HG02571 (cell line): Measurements from ENCODE around the gene AQP1.

Source experiments
- ATAC-seq: cut with Tn5 transposase; IDR thresholded peaks from one replicate; pipeline ENCODE4 v1.9.1; 2021; ENCODE audit warnings: mild to moderate bottlenecking, moderate library complexity; ENCODE audit not compliant: unreplicated experiment

The AQP1 gene

DNA sequence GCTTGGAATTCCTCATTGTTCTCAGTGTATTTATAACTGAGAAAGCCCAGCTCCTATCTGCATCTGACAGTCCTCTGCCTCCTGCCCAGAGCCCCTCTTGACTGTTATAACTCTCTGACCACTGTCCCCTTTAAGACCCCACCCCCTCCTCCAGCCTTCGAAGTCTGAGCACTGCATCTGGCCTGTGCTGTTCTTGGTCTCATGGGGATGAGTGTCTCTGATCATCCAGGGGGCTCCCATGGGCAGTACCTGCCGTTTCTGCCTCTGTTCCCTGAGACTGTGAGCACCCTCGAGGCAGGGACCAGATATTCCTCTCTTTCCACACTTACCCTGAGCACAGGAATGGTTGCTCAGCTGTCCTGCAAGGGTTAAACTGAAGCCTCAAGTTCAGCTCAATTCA, 59.8 kb downstream of the AQP1 start:
- ATAC-seq, result no peak

DNA sequence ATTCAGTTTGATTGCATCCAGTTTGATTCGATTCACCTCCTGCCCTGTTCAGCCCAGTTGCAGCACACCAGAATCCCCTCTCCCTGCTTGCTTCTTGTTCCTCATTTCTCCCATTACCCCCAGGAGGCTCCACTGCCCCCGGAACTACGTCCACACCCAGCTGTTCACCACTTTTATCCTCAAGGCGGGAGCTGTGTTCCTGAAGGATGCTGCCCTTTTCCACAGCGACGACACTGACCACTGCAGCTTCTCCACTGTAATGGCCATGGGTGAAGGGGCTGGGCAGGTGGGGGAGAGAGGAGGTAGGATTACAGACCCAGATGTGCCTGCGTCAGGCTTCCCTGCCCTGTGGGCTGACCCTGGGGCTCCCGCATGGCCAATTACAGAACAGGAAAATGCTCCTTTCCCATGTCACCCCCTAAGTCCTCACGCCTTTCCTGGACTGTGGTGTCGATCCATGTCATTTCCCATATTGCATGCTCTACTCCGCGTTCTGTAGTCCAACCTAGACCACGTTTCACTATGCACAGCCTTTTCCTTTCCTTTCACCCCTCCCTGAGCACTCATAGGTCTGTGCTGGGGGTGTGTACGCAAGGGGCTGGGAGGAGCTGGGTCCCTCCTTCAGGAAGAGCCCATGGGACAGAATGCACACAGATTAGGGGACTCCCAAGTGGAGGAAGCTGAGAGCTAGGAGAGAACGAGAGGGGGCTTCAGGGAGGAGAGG, 60.3 kb downstream of the AQP1 start:
- no peak for ATAC-seq

GRCh38 chr7:30973292-30973691, 61.6 kb downstream of the AQP1 start:
- no peak for ATAC-seq

GRCh38 chr7:30973791-30974604, 62.3 kb downstream of the AQP1 start:
- no peak for ATAC-seq

- ATAC-seq, result peak; percentile 96
Measured at GRCh38 chr7:30974605-30975255, 63.1 kb downstream of the AQP1 start.
